B cell (primary cell): Measurements from ENCODE around the gene IGSF9. TPM values are rescaled to one million over a fixed set of nuclear protein-coding genes. Genes with fewer than 3 reads are reported as not detected.

Experiments used
- ATAC-seq: fragments of 200-7000 bp; cut with Tn5 transposase; one replicate; pipeline ENCODE4 v1.10.0; 2021; ENCODE audit warnings: low read depth, mild to moderate bottlenecking, moderate number of reproducible peaks, moderate library complexity
- CTCF ChIA-PET: fragments of 350-600 bp; sonication (Branson Sonifier 250); formaldehyde crosslinking; loops from one replicate; lab custom pipeline; 2021; ENCODE audit warnings: antibody characterized with exemption, inconsistent platforms; lab: Charles Lee
- POLR2A ChIA-PET: fragments of 350-600 bp; sonication (Branson Sonifier 250); formaldehyde crosslinking; loops from one replicate; lab custom pipeline; 2021; ENCODE audit warnings: antibody characterized with exemption; lab: Charles Lee
- DNase-seq: peaks from one replicate; pipeline ENCODE4 v3.0.0; 2013
- H2AFZ ChIP-seq: 2 replicates; pipeline ENCODE4 v1.6.1; 2012; ENCODE audit warnings: mild to moderate bottlenecking, low read depth, low read length; ENCODE audit not compliant: insufficient read depth, poor library complexity, severe bottlenecking
- H3K27ac ChIP-seq, 2 donors: 1 replicate in 1 of 2; 2 replicates in 1 of 2; pipeline ENCODE4 v1.5.1; 2012 to 2013; ENCODE audit warnings: low read length in 2 of 2, mild to moderate bottlenecking in 2 of 2, moderate library complexity in 1 of 2
- H3K27me3 ChIP-seq, 4 experiments: fragments of 200-600 bp in 1 of 4; sonication (generic) in 1 of 4; replicated peaks in 1 of 4; 1 replicate in 2 of 4; 2 replicates in 2 of 4; pipeline versions ENCODE4 v1.6.1 to v1.7.0; 2013 to 2016; ENCODE audit warnings: low read length in 3 of 4, mild to moderate bottlenecking in 2 of 4, mixed read lengths in 1 of 4, moderate library complexity in 1 of 4; ENCODE audit not compliant: insufficient read depth in 4 of 4, control insufficient read depth in 3 of 4; ENCODE audit errors: control extremely low read depth in 1 of 4
- H3K36me3 ChIP-seq, 2 experiments: replicated peaks in 1 of 2; 1 replicate in 1 of 2; 2 replicates in 1 of 2; pipeline versions ENCODE4 v1.6.1 to v1.7.1; 2013; ENCODE audit warnings: low read length in 1 of 2; ENCODE audit not compliant: insufficient read depth in 2 of 2, control insufficient read depth in 1 of 2; ENCODE audit errors: control extremely low read depth in 1 of 2, extremely low read depth in 1 of 2
- H3K4me1 ChIP-seq, 2 donors: fragments of 200-600 bp in 1 of 2; sonication (generic) in 1 of 2; 1 replicate in 1 of 2; 2 replicates in 1 of 2; pipeline versions ENCODE4 v1.5.1 to v1.6.1; 2013 to 2017; ENCODE audit warnings: low read length in 2 of 2; ENCODE audit not compliant: control insufficient read depth in 2 of 2, insufficient read depth in 2 of 2
- H3K4me2 ChIP-seq: replicated peaks from 2 replicates; pipeline ENCODE3; 2012; ENCODE audit warnings: mild to moderate bottlenecking, low read depth, low read length; ENCODE audit not compliant: poor library complexity, severe bottlenecking
- H3K4me3 ChIP-seq, 5 experiments: fragments of 200-600 bp in 1 of 5; sonication (generic) in 1 of 5; 1 replicate in 3 of 5; 2 replicates in 2 of 5; pipeline versions ENCODE4 v1.5.1 to v1.7.0; 2011 to 2016; ENCODE audit warnings: low read length in 4 of 5, mild to moderate bottlenecking in 4 of 5, low read depth in 2 of 5, control low read depth in 1 of 5, moderate library complexity in 1 of 5; ENCODE audit not compliant: insufficient read depth in 1 of 5; ENCODE audit errors: control extremely low read depth in 1 of 5, extremely low read depth in 1 of 5
- H3K79me2 ChIP-seq: fragments of 200-600 bp; sonication (generic); one replicate; pipeline ENCODE4 v1.6.0; 2016; ENCODE audit warnings: low read length; ENCODE audit not compliant: control insufficient read depth, insufficient read depth
- H3K9ac ChIP-seq: fragments of 200-600 bp; sonication (generic); 2 replicates; pipeline ENCODE4 v1.6.1; 2017; ENCODE audit warnings: mild to moderate bottlenecking, low read length, moderate library complexity
- H3K9me3 ChIP-seq, 3 donors: one replicate each; pipeline versions ENCODE4 v1.6.1 to v1.7.1; 2013; ENCODE audit warnings: low read length in 2 of 3; ENCODE audit not compliant: control insufficient read depth in 2 of 3, insufficient read depth in 1 of 3; ENCODE audit errors: control extremely low read depth in 1 of 3
- H4K20me1 ChIP-seq: 2 replicates; pipeline ENCODE4 v1.6.0; 2012; ENCODE audit warnings: mild to moderate bottlenecking, low read length; ENCODE audit not compliant: insufficient read depth, control insufficient read depth, poor library complexity, severe bottlenecking
- H3K27ac Mint-ChIP-seq: one replicate; pipeline ENCODE4 v1.8.0; 2021; ENCODE audit warnings: mixed read lengths
- H3K27me3 Mint-ChIP-seq: one replicate; pipeline ENCODE4 v1.8.0; 2021; ENCODE audit warnings: mixed read lengths
- H3K4me1 Mint-ChIP-seq: one replicate; pipeline ENCODE4 v1.8.0; 2021; ENCODE audit warnings: mixed read lengths
- H3K4me3 Mint-ChIP-seq: one replicate; pipeline ENCODE4 v1.8.0; 2021; ENCODE audit warnings: mixed read lengths
- H3K9me3 Mint-ChIP-seq: one replicate; pipeline ENCODE4 v1.8.0; 2022; ENCODE audit warnings: mixed read lengths; ENCODE audit not compliant: insufficient read depth
- EZH2 ChIP-seq: IDR thresholded peaks from 2 replicates; pipeline ENCODE4 v1.6.1; 2012; ENCODE audit warnings: borderline replicate concordance, low read depth, mild to moderate bottlenecking, moderate library complexity, low read length; ENCODE audit not compliant: insufficient read depth, poor library complexity, severe bottlenecking
- WGBS: methylation state at CpG from one replicate; pipeline ENCODE4 v1.1.5; 2013; ENCODE audit warnings: missing lambda C conversion rate; ENCODE audit not compliant: insufficient coverage; 5-methylcytosine and 5-hydroxymethylcytosine counted together
- intact Hi-C: fragments of 100-400 bp; cut with micrococcal nuclease; formaldehyde crosslinking; loops from one replicate; pipeline ENCODE4 v1.10.0; 2022
- polyA plus RNA-seq: library from polyadenylated mRNA; depleted of rRNA; stranded (reverse); fragments of >200 nt; gene quantifications from 2 replicates; pipeline ENCODE4 v1.2.3, GENCODE V29; 2012
- total RNA-seq, 2 donors: library from RNA; stranded (reverse); fragments of 120-200 nt in 1 of 2; gene quantifications; 1 replicate in 1 of 2; 2 replicates in 1 of 2; pipeline versions ENCODE4 v1.2.3 to v1.2.4, GENCODE V29; 2013 to 2022
- TF ChIP-seq, protein P1 (sequence below): fragments of 200-600 bp; IDR thresholded peaks from one replicate; pipeline ENCODE4 v1.8.0; 2022; ENCODE audit warnings: antibody characterized with exemption, mild to moderate bottlenecking

Gene IGSF9
- total and polyA plus RNA-seq, 2 donors (not counting 1 experiment from before 2014, with no cell fraction given): 0.36 to 0.37 TPM

DNA sequence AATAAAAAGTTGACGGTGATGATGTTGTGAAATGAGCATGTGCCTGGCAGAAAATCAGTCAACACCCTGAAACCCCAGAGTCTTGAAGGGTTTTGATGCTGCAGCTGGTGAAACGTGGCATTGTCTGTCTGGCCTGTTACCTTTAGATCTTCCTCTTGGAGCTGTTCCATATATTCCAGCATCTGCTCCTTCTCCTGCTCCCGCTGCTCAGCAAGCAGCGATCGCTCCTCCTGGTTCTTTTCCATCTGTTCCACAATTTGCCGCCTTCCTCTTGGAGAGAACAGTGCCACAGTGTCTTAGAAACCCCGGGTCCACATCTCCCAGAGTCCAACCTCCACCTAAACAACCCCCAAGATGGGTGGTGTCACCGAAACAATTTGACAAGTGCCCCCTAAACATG lies 61.1 kb downstream of the IGSF9 start:
- Mint-ChIP-seq H3K27ac (no peak overlapping the region), H3K27me3 (no peaks in the 10 kb centered on the region), H3K4me1 (peaks cover 9% of the 10 kb centered on the region), H3K4me3 (no peak overlapping the region), H3K9me3 (no peaks in the 10 kb centered on the region)
- TF ChIP-seq EZH2: no peak
- TF ChIP-seq, protein P1, sequence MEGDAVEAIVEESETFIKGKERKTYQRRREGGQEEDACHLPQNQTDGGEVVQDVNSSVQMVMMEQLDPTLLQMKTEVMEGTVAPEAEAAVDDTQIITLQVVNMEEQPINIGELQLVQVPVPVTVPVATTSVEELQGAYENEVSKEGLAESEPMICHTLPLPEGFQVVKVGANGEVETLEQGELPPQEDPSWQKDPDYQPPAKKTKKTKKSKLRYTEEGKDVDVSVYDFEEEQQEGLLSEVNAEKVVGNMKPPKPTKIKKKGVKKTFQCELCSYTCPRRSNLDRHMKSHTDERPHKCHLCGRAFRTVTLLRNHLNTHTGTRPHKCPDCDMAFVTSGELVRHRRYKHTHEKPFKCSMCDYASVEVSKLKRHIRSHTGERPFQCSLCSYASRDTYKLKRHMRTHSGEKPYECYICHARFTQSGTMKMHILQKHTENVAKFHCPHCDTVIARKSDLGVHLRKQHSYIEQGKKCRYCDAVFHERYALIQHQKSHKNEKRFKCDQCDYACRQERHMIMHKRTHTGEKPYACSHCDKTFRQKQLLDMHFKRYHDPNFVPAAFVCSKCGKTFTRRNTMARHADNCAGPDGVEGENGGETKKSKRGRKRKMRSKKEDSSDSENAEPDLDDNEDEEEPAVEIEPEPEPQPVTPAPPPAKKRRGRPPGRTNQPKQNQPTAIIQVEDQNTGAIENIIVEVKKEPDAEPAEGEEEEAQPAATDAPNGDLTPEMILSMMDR: no peak
- H3K36me3 ChIP-seq: no peaks in the 10 kb centered on the region
- H3K4me1 ChIP-seq: peaks cover 6% of the 10 kb centered on the region in 2 donors
- WGBS: 92% methylated on average over 7 of the region's 8 CpGs
- no peaks in the 10 kb centered on the region for H4K20me1 ChIP-seq
- no peaks in the 10 kb centered on the region for H3K9me3 ChIP-seq
- intact Hi-C loops: no loop called here
- no peaks in the 10 kb centered on the region for H3K79me2 ChIP-seq
- H3K27me3 ChIP-seq: no peaks in the 10 kb centered on the region
- H3K4me2 ChIP-seq: no peak overlapping the region
- H3K4me3 ChIP-seq: no peak overlapping the region
- no peak overlapping the region for H2AFZ ChIP-seq
- DNase-seq (no peak), ATAC-seq (no peak)
- CTCF ChIA-PET: interaction anchor here (2.6 kb wide), 1 partner anchor 85 kb away, joined by 12 read pairs; no protein-coding TSS in a partner anchor
- no peak overlapping the region for H3K9ac ChIP-seq
- POLR2A ChIA-PET: no interaction called here
- no peak overlapping the region for H3K27ac ChIP-seq

DNA sequence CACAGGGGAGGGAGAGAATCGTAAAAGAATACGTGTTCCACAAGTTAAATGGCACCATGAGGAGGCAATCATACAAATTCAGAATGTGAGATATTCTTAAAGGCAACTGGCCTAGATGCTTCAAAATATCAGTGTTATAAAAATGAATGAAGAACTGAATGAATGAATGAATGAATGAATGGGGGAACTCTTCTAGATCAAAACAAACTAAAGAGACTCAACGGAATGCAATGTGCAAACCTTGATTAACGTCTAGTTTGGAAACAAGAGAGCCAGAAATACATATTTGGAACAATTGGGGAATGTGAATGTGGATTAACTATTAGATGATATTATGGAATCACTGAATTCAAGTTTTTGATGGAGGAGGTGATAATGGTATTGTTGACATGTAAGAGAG lies 62.3 kb downstream of the IGSF9 start:
- H3K27ac Mint-ChIP-seq: no peak overlapping the region
- Histone ChIP-seq H3K4me2 (no peak overlapping the region), H3K27me3 (no peaks in the 10 kb centered on the region), H3K4me3 (no peak overlapping the region), H3K36me3 (no peaks in the 10 kb centered on the region), H3K9me3 (no peaks in the 10 kb centered on the region), H3K4me1 (no peaks in the 10 kb centered on the region), H2AFZ (no peak overlapping the region), H4K20me1 (no peaks in the 10 kb centered on the region), H3K9ac (no peak overlapping the region), H3K79me2 (no peaks in the 10 kb centered on the region), H3K27ac (no peak overlapping the region)
- POLR2A ChIA-PET: no interaction called here
- H3K9me3 Mint-ChIP-seq: no peaks in the 10 kb centered on the region
- ATAC-seq: no peak
- CTCF ChIA-PET: interaction anchor here (1.1 kb wide), 1 partner anchor 9 kb away, joined by 3 read pairs; no protein-coding TSS in a partner anchor
- DNase-seq: no peak
- TF ChIP-seq, protein P1: no peak
- H3K4me1 Mint-ChIP-seq: peaks cover 5% of the 10 kb centered on the region
- H3K4me3 Mint-ChIP-seq: no peak overlapping the region
- WGBS: 100% methylated on average over 1 of the region's 4 CpGs
- intact Hi-C loops: no loop called here
- no peaks in the 10 kb centered on the region for H3K27me3 Mint-ChIP-seq
